Caki2 (cell line): Measurements from ENCODE around the gene OXSR1. TPM values are rescaled to one million over a fixed set of nuclear protein-coding genes. Genes with fewer than 3 reads are reported as not detected.
"Not testable (repeated sequence)": the region's sequence is repeated elsewhere in the genome, so short reads cannot be mapped to it uniquely, and the experiment has no call there.

Experiments
- DNase-seq: peaks from one replicate; pipeline ENCODE4 v3.0.0-alpha.2; 2015; ENCODE audit warnings: low read depth
- in situ Hi-C: cut with HindIII; loops from 2 replicates; pipeline ENCODE4 v1.10.0; 2016; ENCODE audit warnings: low sequenced_read_pairs, low pct_unique_long_range_greater_than_20kb, mixed read lengths
- total RNA-seq: library from RNA; depleted of rRNA; stranded (reverse); fragments of >200 nt; shearing (Covaris generic); gene quantifications from 2 replicates; pipeline ENCODE4 v1.2.3, GENCODE V29; 2014; ENCODE audit warnings: low replicate concordance

OXSR1 gene
- total RNA-seq, 1 experiment from 2014 or later = 17.3 TPM

GRCh38 chr3:38204599-38205471 lies 39.5 kb downstream of the OXSR1 start:
- in situ Hi-C loops = no loop called here
- no peak for DNase-seq

GRCh38 chr3:38205472-38205805 lies 40.1 kb downstream of the OXSR1 start:
- no peak for DNase-seq
- in situ Hi-C loops = no loop called here

- in situ Hi-C loops = no loop called here
Observed at GRCh38 chr3:38207254-38208003, 42.1 kb downstream of the OXSR1 start.

GRCh38 chr3:38210141-38210757 lies 44.9 kb downstream of the OXSR1 start:
- in situ Hi-C loops = no loop called here
- DNase-seq = no peak

More at GRCh38 chr3:38207254-38208003, 42.1 kb downstream of the OXSR1 start:
- DNase-seq = no peak

GRCh38 chr3:38212141-38212540 lies 46.8 kb downstream of the OXSR1 start:
- no peak for DNase-seq
- in situ Hi-C loops = no loop called here

- in situ Hi-C loops = no loop called here
- DNase-seq = no peak
Observed at GRCh38 chr3:38214560-38214959, 49.2 kb downstream of the OXSR1 start.

- DNase-seq = no peak
- in situ Hi-C loops = no loop called here
Observed at GRCh38 chr3:38219609-38220197, 54.4 kb downstream of the OXSR1 start.

- DNase-seq = no peak
- in situ Hi-C loops = no loop called here
Observed at GRCh38 chr3:38221005-38221404, 55.7 kb downstream of the OXSR1 start.

GRCh38 chr3:38222032-38222634 lies 56.8 kb downstream of the OXSR1 start:
- DNase-seq = no peak
- in situ Hi-C loops = no loop called here

GRCh38 chr3:38224357-38224756 lies 59.0 kb downstream of the OXSR1 start:
- no peak for DNase-seq
- in situ Hi-C loops = no loop called here

- no peak for DNase-seq
- in situ Hi-C loops = no loop called here
Observed at GRCh38 chr3:38226273-38226672, 60.9 kb downstream of the OXSR1 start.

- DNase-seq = no peak
- in situ Hi-C loops = no loop called here
Observed at GRCh38 chr3:38227989-38228388, 62.7 kb downstream of the OXSR1 start.

GRCh38 chr3:38229036-38229435 lies 63.7 kb downstream of the OXSR1 start:
- DNase-seq = no peak
- in situ Hi-C loops = no loop called here

GRCh38 chr3:38232701-38233100 lies 67.4 kb downstream of the OXSR1 start:
- DNase-seq = no peak
- in situ Hi-C loops = no loop called here

- DNase-seq = peak; percentile 1
- in situ Hi-C loops = no loop called here
Observed at GRCh38 chr3:38235466-38235865, 70.1 kb downstream of the OXSR1 start.

- in situ Hi-C loops = no loop called here
- no peak for DNase-seq
Observed at GRCh38 chr3:38238416-38239008, 73.2 kb downstream of the OXSR1 start.

- in situ Hi-C loops, DNase-seq: not testable (repeated sequence)
Observed at GRCh38 chr3:38242812-38243211, 77.5 kb downstream of the OXSR1 start.

GRCh38 chr3:38245930-38246329 lies 80.6 kb downstream of the OXSR1 start:
- in situ Hi-C loops = no loop called here
- no peak for DNase-seq
